GM19395 (cell line): ENCODE data around the gene EFCAB5.
"Not testable (repeated sequence)": the region's sequence is repeated elsewhere in the genome, so short reads cannot be mapped to it uniquely, and the experiment has no call there.

Experiments
- ATAC-seq: cut with Tn5 transposase; IDR thresholded peaks from one replicate; pipeline ENCODE4 v1.9.1; 2021; ENCODE audit warnings: mild to moderate bottlenecking, moderate library complexity; ENCODE audit not compliant: unreplicated experiment

EFCAB5 gene

DNA sequence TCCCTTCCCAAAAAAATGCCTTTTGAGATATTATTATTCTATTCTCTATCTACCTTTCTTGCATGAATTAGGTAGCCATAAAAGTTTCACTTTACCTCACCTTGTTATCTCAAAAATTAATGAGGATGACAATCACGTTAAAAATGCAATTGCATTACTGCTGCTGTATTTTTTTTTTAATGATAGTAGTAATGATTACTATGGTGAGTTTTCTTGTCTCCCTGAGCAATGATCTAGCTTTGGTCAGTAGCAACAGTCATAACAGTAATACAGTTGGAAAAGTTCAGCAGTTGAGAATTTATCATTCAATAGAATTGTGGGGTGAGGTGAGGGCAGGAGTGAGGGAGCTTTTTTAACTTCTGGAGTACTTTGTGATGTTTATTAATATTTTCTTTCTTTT, at the start of gene EFCAB5:
Gene EFCAB5, plus strand, starts transcription at position 301 of the 400 bp plus-strand sequence. CDS start 163 bp downstream, outside the sequence.
- no peak for ATAC-seq

DNA sequence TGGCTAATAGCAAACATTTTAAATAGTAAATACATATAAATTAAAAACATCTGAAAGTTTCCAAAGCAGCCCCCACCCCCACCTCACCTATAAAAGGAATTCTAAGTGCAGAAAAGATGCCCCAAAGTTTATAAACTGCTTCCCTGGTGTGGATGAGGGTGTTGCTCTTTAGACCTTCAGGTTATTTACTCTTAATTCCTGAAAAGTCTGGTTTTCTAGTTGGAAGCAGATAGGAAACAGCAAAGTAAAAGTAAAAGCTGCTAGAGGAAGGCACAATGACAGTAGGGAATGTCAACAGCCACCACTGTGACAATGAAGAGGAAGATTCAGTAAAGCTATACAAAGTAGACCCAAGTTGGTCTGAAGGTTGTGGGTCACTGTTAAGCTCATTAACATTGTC, 49.2 kb upstream of the EFCAB5 start:
- ATAC-seq = no peak

DNA sequence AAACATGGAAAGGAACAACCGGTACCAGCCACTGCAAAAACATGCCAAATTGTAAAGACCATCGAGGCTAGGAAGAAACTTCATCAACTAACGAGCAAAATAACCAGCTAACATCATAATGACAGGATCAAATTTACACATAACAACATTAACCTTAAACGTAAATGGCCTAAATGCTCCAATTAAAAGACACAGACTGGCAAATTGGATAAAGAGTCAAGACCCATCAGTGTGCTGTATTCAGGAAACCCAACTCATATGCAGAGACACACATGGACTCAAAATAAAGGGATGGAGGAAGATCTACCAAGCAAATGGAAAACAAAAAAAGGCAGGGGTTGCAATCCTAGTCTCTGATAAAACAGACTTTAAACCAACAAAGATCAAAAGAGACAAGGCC, 44.3 kb upstream of the EFCAB5 start:
- not testable (repeated sequence) for ATAC-seq

DNA sequence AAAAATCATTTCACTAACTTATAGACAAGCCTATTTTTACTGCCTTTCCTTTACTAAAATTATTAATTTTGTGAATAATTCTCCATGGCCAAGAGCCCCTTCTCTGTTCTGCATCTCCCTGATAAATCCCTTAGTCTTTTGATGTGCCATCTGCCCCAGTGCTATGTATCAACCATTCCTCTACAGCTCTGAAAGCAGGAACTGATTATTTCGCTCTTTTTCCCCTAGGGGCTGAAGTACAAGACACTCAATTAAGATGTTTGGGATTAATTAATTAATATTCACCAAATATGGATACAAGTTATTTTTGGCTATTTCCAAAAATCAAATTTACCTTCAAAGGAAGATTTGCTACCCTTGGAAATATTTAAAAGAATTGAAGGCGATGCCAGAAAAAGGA, 38.0 kb upstream of the EFCAB5 start:
- no peak for ATAC-seq

DNA sequence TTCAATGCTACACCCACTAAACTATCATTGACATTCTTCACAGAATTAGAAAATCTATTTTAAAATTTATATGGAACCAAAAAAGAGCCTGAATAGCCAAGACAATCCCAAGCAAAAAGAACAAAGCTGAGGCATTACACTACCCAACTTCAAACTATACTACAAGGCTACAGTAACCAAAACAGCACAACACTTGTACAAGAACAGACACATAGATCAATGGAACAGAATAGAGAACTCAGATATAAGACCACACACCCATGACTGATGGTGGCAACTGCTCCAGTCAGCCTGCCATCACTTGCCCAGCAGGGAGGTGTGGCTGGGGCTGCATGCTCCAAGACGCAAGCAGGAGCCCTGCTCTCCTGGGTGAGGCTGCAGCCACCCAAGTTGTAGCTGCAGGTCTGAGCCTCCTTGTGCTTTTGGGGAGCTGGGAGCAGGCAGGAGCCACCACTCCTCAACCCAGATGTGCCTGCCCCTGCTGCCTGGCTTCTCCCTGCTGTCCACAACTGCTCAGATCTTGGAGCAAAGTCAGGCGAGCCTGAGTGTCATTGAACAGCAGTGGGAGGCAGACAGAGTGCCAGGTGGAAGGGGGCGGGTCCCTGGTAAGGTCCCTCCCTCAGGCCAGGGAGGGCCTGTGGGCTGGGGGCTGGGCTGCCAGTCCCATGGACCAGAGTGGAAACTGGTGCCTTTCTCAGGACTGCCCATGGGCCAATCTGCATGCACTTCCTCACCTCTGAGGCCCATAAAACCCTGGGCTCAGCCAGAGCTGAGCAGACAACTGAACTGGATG, 36.2 kb upstream of the EFCAB5 start:
- ATAC-seq = no peak

DNA sequence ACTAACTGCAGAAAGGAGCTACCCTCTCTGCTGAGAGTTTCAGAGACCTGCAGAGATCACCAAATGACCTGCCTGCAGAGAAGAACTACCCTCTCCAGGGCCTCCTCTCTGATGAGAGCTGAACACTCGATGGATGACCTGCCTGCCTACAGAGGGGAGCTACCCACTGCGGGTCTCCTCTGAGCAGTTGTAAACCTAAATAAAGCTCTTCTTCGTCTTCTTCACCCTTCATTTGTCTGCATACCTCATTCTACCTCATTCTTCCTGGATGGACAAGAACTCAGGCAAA, 35.6 kb upstream of the EFCAB5 start:
- ATAC-seq = no peak

DNA sequence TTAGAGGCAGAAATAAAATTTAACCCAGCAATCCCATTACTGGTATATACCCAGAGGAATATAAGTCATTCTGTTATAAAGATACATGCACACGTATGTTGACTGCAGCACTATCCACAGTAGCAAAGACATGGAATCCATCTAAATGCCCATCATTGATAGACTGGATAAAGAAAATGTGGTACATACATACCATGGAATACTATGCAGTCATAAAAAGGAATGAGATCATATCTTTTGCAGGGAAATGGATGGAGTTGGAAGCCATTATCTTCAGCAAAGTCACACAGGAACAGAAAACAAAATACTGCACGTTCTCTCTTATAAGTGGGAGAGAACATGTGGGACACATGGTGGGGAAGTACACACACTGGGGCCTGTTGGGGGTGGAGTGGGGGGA, 34.5 kb upstream of the EFCAB5 start:
- ATAC-seq = no peak

DNA sequence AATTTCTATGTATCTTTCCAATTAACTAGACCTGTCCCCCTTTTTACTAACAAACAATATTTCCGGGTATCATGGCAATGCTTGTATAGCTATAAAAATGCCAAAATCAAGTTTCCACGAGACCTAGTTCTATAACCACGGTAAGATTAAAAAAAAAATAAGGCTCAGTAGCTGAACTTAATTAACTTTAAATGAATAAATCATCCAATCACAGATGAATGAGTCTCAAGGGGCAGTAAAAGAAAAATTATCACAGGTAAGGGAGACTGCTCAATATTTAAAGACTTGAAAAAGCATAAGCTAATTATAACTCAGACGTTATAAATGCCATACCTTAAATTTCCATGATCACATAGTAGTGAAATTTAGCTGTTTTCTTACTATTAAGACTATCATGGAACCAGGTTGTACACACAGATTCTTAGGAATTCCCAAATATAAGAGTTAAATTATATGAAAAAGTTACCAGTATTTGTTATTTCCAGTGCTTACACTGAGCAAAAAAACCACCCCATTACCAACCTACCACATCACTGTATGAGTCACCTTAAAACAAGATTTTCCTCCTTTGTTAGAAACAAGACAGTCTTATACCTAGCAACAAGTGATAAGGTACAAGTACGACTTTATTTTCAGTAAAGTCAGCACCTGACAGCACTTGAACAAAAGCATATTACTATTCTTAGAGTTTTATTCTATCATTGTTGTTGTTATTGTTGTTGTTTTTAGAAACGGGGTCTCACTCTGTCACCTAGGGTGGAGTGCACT, 32.0 kb upstream of the EFCAB5 start:
- no peak for ATAC-seq

DNA sequence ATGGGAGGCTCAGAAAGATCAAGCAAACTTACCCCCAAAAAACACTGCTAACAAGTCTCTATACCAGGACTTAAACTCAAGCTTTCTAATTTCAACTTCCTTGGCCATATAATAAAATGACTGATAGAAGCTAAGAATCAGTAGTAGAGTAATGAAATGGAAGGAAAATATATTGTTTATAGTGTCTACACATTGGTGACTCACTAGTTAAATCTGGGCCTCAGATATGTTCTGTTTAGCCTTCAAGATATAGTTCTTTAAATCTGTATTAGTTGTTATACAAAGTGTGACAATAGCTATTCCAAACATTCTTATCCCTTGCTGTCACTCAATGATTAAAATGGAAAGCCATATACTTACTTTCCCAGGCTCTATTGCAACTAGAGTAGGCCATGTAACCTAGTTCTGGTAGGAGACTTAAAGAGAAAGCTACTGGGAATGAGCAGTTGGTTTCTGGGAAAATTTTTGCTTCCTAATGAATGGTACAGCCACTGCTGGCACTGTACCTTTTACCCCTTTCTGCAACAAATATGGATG, 29.7 kb upstream of the EFCAB5 start:
- ATAC-seq = no peak

DNA sequence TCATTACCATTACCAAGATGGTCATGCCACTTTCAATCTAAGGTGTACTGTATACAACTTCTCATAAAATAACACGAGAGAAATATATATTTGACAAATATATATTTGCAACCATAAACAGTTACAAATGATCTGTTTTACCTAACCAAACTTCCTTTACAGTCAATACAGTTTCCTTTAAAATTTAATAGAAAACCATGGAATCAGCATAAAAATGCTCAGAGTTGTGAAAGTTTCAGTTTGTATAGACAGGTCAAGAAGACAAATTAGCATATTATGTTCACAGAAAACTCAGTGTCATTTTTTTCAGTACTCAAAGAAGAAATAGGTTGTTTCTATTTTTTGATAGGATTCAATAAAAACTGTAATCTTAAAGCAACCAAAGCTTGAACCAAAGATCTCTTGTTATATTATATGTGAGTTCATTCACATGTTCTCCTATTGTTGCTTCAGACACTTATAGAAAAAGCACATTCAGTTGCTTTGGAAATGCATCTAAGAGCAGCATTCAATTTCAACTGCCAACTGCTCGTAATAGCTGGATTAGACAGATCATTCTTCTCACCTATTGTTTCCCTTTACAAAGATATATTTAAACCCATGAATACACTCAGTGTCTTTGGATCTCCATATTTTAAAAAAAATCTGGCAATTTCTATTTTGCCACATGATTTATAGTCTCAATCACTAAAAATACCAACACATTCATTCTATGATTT, 26.5 kb upstream of the EFCAB5 start:
- ATAC-seq = no peak

DNA sequence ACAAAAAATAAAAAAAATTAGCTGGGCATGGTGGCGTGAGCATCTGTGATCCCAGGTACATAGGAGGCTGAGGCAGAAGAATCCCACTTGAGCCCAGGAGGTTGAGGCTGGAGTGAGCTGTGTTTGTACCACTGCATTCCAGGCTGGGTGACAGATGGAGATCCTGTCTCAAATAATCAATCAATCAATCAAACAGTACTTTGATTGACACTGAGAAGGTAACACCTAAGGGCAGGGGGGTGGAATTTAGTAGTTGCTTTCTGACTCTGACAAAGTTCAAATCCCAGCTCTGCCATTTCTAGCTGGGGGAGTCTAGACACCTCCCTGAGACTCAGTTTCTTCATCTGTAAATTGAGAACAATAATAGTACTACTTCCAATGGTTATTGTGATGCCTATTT, 23.4 kb upstream of the EFCAB5 start:
- no peak for ATAC-seq

DNA sequence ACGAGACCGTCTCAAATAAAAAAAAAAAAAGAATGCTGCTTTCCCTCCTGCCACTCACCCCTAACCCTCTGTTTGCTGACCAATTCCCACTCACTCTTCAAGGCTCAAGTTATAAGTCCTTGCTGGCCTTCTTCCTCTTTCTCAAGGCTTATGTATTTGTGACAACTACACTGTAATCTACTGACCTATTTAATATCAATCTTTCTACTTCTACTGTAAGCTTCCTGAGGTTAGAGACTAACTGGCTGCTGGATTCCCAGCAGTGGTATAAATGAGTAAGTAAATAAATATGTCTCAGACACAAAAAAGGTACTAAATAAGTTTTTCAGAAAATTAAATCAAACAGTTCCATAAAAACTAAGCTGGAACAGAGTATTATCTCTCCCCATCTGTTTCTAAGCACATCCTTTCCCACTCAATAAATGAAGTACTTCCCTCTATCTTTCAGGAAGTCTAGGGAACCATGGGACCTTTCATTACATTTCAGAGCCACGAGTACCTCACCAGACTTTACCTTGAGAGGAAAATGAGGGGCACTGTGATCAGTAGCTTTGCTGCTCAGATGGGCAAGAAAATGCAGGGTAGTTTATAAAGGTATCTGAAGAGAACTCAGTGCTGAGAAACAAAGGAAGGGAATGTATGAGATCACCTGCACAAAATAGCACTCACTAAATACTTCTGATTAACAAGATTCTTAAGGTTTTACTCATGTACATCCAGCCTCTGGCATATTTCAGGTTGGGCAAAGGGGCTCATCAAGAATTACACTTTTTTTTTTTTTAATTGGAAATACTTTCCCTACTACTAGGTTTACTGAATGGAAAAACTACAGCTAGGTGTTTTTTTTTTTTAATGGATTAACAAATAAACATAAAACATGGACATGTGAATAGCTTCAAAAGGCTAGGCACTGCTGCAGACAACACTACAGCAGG, 22.2 kb upstream of the EFCAB5 start:
- no peak for ATAC-seq

DNA sequence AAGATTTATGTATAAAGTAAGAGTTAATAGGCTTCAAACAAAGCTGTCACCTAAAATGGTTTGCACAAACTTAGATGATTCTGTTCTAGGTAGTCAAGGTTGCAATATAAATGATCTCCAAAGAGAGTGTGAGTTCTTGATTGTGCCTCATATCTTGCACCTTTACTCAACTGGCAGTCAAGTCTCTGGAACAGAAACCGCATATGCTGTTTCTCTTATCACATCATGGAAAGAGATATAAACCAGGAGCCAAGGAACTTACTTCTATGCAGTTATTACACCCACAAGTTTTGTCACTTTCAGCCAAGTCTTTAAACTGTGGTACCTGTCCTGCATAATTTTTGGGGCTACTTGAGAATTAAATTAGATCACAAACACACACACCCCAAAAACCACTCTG, 16.6 kb upstream of the EFCAB5 start:
- no peak for ATAC-seq

DNA sequence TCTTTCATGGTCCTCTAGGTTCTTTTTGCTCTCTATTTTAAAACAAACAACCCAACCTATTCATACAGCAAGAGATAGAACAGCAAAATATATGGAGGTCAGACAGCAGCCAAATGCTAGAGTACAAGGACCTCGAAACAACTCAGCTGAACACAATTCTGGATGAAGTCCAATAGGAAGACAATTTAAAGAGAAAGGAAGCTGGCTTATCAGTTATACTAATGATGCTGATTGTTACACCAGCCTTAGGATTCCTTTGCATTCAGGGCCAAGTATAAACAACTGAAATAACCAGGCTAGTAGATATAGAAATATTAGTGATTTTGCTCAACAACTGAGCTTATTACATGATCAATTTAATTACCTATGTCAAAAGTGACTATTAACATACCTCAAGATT, 13.9 kb upstream of the EFCAB5 start:
- no peak for ATAC-seq

DNA sequence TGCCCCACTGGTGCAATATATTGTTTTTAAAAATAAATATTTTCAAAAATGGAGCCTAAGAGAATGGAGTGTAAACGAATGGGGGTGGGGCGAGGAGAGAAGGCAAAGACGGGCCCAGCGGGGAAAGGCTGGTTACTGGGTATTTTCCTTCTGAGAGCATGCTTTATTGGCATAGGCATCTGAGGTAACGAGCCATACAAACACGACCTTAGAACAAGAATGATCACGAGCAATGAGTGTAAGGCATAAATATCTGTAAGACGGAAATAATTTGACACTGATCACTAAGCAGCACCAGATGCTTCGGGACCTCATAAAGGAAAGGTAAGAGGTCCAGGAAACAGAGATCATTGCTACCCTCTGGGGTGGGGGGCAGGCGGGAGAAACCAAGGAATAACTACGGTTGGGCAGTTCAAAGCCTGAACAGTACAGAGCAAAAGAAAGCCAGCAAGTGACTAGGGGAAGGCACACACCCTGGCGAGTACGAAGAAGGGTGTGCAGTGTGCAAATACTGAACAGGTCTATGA, 12.4 kb upstream of the EFCAB5 start:
- no peak for ATAC-seq

DNA sequence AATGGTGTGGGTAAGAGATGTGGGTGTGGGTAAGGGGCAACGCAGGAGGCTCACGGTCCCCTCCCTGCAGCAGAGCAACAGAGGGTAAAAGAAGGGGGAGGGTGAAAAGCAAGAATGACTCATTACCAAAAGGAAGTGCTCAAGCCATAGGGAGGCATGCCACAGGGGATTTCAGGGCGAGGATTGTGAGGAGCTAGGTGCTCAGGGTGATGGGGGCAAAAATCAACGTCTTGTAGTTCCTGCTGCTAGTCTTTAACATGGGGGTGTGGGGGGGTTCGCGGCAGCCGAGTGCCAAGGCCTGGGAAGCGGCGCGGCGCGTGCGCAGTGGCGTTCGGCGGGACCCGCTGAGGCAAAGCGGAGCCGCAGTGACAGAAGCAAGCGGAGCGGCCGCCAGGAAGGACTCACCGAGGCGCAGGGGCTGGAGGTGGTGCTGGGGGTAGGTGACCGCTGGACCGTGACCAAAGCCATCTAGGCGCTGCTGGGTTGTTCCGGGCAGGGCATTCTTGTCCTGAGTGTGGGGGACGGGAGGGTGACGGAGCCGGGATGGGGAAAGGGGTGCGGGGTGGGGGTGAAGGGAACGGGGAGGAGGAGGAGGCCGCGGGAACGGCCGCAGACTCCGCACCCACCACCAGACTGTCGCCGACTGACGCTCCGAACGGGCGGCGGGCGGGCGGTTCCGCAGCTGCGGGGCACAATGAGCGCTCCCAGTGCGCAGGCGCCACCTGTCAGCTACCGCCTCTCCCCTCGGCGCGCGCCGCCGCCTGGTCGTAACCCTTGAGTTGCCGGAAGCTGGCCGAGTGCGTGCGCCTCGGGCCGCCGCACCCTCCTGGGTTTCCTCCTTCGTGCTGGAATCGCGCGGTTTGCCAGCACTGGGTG, 11.7 kb upstream of the EFCAB5 start, which contains the start of gene SSH2:
Gene SSH2, minus strand, starts transcription at position 696 of the 876 bp plus-strand sequence. Its CDS starts 228 bp downstream, at position 468.
- peak; percentile 46 for ATAC-seq

DNA sequence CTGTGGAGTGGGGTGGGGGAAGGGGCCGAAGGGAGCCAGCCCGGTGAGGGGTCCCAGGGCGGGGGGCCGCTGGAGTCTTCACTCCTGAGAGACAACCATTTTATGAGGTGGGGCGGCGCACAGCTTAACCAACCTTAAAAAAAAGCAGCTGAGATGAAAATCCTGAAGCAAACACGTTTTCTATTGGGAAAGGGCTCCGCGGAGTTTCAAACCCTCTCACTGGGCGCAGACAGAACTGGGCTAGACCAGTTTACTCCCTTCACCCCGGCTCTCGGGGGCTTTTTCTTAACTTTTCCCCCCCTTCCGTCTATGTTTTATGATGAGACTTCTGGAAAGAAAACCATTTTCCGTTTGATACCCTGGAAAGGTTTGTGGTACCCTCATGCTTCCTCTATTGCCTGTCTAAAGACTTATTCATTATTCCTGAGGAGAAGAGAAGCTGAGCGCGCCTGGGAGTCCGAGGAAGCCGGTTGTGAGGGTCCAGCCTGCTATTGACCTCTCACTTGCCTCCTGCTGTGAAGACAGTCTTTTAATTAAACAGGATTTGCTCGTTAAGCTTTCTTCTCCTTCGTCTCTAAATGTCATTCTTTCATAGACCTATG, 10.9 kb upstream of the EFCAB5 start:
- no peak for ATAC-seq

DNA sequence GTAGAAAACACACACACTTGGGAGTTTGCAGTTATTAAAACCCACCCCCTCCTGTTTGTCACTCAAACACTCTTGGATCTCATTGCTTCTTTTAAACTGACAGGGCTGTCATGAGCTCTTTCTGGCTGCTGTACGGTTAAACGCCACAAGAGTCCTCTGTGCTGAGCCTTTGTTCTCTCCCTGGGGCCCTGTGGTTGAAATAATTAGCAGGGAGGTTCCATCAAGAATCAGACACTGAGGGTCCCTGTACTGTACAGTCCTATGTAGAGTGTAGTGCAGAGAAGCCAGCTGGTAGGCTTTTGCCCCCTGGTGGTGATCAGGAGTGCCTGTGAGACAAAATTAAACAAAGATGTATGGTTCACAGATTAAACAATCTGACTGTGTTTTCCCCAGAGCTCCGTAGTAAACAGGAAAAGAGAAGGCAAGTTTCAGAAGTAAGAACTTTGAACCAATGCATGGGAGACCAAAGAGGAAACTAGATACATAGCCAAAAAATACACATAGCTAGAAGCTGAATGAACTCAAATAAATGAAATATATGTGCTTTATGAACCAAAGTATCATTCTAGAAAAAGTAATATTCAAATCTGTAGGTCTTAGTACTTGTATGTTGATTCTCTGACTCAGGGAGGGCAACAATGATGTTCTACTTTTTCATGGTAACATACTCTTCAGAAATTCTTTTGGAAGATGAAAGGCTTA, 10.1 kb upstream of the EFCAB5 start:
- peak; percentile 73 for ATAC-seq
